Measurements from ENCODE around the gene CELA3B.
"Not testable (repeated sequence)": the region's sequence is repeated elsewhere in the genome, so short reads cannot be mapped to it uniquely, and the experiment has no call there.

The CELA3B gene

DNA sequence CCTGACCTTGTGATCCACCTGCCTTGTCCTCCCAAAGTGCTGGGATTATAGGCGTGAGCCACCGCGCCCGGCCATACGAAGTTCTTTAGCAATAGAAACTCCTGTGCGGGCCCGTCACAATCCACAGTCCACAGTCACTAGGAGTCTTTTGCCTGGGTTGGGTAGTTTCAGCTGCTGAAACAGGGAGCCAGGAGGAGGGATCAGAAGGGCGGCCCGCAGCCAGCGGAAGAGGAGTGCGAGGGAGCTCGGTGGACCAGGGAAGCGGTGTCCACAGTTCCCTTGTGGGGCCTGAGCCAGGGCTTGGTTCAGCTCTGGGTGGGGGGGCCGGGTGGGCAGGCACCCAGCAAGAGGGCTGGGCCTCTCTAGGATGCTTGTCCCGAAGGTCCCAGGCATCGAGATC, 21.8 kb upstream of the CELA3B start:
- Histone ChIP-seq H4K20me1 (no peaks in the 10 kb centered on the region), H3K4me1 (peaks cover 28 to 50% (median 47%) of the 10 kb centered on the region in 10 experiments), H3K4me2 (peak overlapping the region in 2 of 11 experiments; percentile 64 to 80; a peak in 3 of 22 replicates), H3K9me3 (replicated peaks in 1 of 11) (no peaks in the 10 kb centered on the region), H3K27ac (no peak overlapping the region), H3K36me3 (no peaks in the 10 kb centered on the region), H3K27me3 (no peaks in the 10 kb centered on the region), H3K9ac (no peak overlapping the region), H3K4me3 (no peak overlapping the region)
- no peak for TF ChIP-seq Cebpa-rat (IDR thresholded peaks at IDR 0.05)

- Histone ChIP-seq H3K9ac (0 out of 22 replicates have a peak overlapping the region, but pooled peaks of 1 of the 11 experiments have one; percentile 7), H3K4me2 (peak overlapping the region; percentile 19 to 80 (median 49); a peak in 19 of 22 replicates), H3K4me3 (no peak overlapping the region), H4K20me1 (no peaks in the 10 kb centered on the region), H3K36me3 (no peaks in the 10 kb centered on the region), H3K27me3 (no peaks in the 10 kb centered on the region), H3K27ac (peak overlapping the region in 8 of 11 experiments; percentile 9 to 54 (median 36); a peak in 10 of 22 replicates), H3K4me1 (peaks cover 28 to 56% (median 53%) of the 10 kb centered on the region in 10 experiments), H3K9me3 (replicated peaks in 1 of 11) (no peaks in the 10 kb centered on the region)
- TF ChIP-seq Cebpa-rat (IDR thresholded peaks at IDR 0.05): no peak
These were observed 21.1 kb upstream of the CELA3B start for GRCh38 chr1:21955501-21956281.

GRCh38 chr1:21956720-21957552, 19.9 kb upstream of the CELA3B start:
- Histone ChIP-seq H3K27me3 (no peaks in the 10 kb centered on the region), H3K36me3 (no peaks in the 10 kb centered on the region), H3K4me2 (peak overlapping the region; percentile 11 to 87 (median 65); a peak in 21 of 22 replicates), H3K9me3 (replicated peaks in 1 of 11) (no peaks in the 10 kb centered on the region), H3K4me3 (no peak overlapping the region), H3K4me1 (peaks cover 28 to 67% (median 62%) of the 10 kb centered on the region in 10 experiments), H4K20me1 (no peaks in the 10 kb centered on the region), H3K27ac (peak overlapping the region in 5 of 11 experiments; percentile 0 to 72 (median 48); a peak in 7 of 22 replicates), H3K9ac (peak overlapping the region in 2 of 11 experiments; percentile 7 to 24; a peak in 1 of 22 replicates)
- TF ChIP-seq Cebpa-rat (IDR thresholded peaks at IDR 0.05): no peak

DNA sequence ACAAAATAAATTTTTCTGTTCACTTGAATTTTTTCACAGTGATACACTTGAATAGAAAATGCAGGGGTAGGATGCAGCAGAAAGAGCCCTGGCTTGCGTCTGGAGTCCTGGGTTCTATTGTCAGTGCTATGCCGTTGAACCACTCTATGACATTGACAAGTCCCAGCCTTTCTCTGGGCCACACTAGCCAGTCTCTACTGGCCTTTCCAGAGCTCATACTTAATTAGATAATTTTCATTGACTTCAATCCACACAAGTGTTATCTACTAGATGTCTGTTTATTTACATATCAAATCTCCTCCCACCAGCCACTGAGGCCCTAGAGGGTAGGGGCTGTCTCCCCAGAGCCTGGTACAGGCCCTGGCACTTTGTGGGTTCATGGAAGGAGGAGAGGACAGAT, 15.5 kb upstream of the CELA3B start:
- peak overlapping the region in 8 of 11 experiments; percentile 1 to 63 (median 40); a peak in 9 of 22 replicates for H3K4me2 ChIP-seq
- no peaks in the 10 kb centered on the region for H3K36me3 ChIP-seq
- H4K20me1 ChIP-seq: no peaks in the 10 kb centered on the region
- peak overlapping the region in 5 of 11 experiments; percentile 1 to 50 (median 9); a peak in 5 of 22 replicates for H3K27ac ChIP-seq
- H3K27me3 ChIP-seq: no peaks in the 10 kb centered on the region
- no peaks in the 10 kb centered on the region for H3K9me3 ChIP-seq (replicated peaks in 1 of 11)
- no peak for TF ChIP-seq Cebpa-rat (IDR thresholded peaks at IDR 0.05)
- peaks cover 18 to 74% (median 65%) of the 10 kb centered on the region in 10 experiments for H3K4me1 ChIP-seq
- H3K9ac ChIP-seq: peak overlapping the region in 4 of 11 experiments; percentile 8 to 32 (median 20); a peak in 2 of 22 replicates
- H3K4me3 ChIP-seq: no peak overlapping the region

DNA sequence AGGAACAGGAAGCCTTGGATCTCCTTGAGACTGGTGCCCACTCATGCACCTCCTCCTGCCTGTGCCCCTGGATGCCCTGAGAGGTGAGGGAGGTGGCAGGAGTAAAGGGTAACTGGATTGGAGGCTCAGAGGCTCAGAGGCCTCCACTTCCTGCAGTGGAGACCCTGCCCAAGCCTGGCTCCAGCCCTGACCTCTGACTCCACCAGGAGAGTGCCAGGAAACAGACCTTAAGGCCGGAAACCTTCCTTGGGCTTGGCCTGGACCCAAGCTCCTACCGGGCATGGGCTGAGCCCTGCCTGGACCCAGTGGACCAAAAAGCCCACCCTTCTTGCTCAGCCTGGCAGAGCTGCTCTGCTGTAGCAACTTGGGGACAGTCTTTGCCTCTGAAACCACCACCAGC, 15.0 kb upstream of the CELA3B start:
- peak overlapping the region in 5 of 11 experiments; percentile 8 to 41 (median 24); a peak in 3 of 22 replicates for H3K9ac ChIP-seq
- no peak for TF ChIP-seq Cebpa-rat (IDR thresholded peaks at IDR 0.05)
- no peaks in the 10 kb centered on the region for H3K36me3 ChIP-seq
- H3K4me1 ChIP-seq: peaks cover 13 to 72% (median 63%) of the 10 kb centered on the region in 10 experiments
- no peaks in the 10 kb centered on the region for H3K27me3 ChIP-seq
- H3K9me3 ChIP-seq (replicated peaks in 1 of 11): no peaks in the 10 kb centered on the region
- peak overlapping the region in 9 of 11 experiments; percentile 1 to 63 (median 38); a peak in 16 of 22 replicates for H3K4me2 ChIP-seq
- H3K4me3 ChIP-seq: no peak overlapping the region
- peak overlapping the region in 7 of 11 experiments; percentile 1 to 50 (median 16); a peak in 6 of 22 replicates for H3K27ac ChIP-seq
- H4K20me1 ChIP-seq: no peaks in the 10 kb centered on the region

GRCh38 chr1:21963477-21964217, 13.2 kb upstream of the CELA3B start:
- no peak overlapping the region for H3K4me3 ChIP-seq
- H4K20me1 ChIP-seq: no peaks in the 10 kb centered on the region
- H3K27ac ChIP-seq: peak overlapping the region in 1 of 11 experiments; percentile 23; a peak in 2 of 22 replicates
- no peaks in the 10 kb centered on the region for H3K27me3 ChIP-seq
- H3K36me3 ChIP-seq: no peaks in the 10 kb centered on the region
- H3K4me2 ChIP-seq: peak overlapping the region in 4 of 11 experiments; percentile 1 to 46 (median 23); a peak in 4 of 22 replicates
- H3K9ac ChIP-seq: no peak overlapping the region
- no peak for TF ChIP-seq Cebpa-rat (IDR thresholded peaks at IDR 0.05)
- peaks cover 0 to 54% (median 44%) of the 10 kb centered on the region in 10 experiments; a peak in 17 of 20 replicates for H3K4me1 ChIP-seq
- H3K9me3 ChIP-seq (replicated peaks in 1 of 11): no peaks in the 10 kb centered on the region

- Histone ChIP-seq H4K20me1 (no peaks in the 10 kb centered on the region), H3K36me3 (no peaks in the 10 kb centered on the region), H3K4me3 (no peak overlapping the region), H3K9me3 (replicated peaks in 1 of 11) (no peaks in the 10 kb centered on the region), H3K4me2 (no peak overlapping the region), H3K9ac (no peak overlapping the region), H3K27me3 (no peaks in the 10 kb centered on the region), H3K4me1 (peaks cover 0 to 36% (median 20%) of the 10 kb centered on the region in 10 experiments; a peak in 17 of 20 replicates), H3K27ac (no peak overlapping the region)
- TF ChIP-seq Cebpa-rat (IDR thresholded peaks at IDR 0.05): no peak
These were observed 10.4 kb upstream of the CELA3B start for GRCh38 chr1:21966247-21967000.

DNA sequence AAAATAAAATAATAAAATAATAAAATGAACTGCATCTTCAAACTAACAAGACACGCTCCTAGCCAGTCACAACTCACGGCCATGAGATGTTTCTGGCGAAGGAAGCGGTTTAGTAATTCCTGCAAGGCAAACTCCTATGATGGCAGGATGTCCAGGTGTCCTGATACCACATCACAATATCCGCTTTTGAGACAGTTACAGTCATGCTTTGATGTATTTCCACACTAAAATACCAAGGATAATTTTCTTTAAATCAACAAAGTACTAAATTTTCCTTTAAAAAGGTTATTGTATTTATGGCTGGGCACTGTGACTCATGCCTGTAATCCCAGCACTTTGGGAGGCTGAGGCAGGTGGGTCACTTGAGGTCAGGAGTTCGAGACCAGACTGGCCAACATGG, 9.6 kb upstream of the CELA3B start:
- H3K4me3 ChIP-seq; H4K20me1 ChIP-seq; H3K4me2 ChIP-seq; H3K9me3 ChIP-seq (replicated peaks in 1 of 11); H3K9ac ChIP-seq; H3K36me3 ChIP-seq; H3K27ac ChIP-seq; H3K27me3 ChIP-seq: not testable (repeated sequence)
- H3K4me1 ChIP-seq: peaks cover 0 to 28% (median 12%) of the 10 kb centered on the region in 10 experiments; a peak in 15 of 20 replicates

GRCh38 chr1:21969066-21969465, 7.8 kb upstream of the CELA3B start:
- H3K4me3 ChIP-seq; H3K36me3 ChIP-seq; H3K9ac ChIP-seq; H3K4me2 ChIP-seq; H4K20me1 ChIP-seq; H3K27me3 ChIP-seq; H3K9me3 ChIP-seq (replicated peaks in 1 of 11); H3K27ac ChIP-seq: not testable (repeated sequence)
- peaks cover 0 to 19% (median 9%) of the 10 kb centered on the region in 10 experiments; a peak in 14 of 20 replicates for H3K4me1 ChIP-seq

DNA sequence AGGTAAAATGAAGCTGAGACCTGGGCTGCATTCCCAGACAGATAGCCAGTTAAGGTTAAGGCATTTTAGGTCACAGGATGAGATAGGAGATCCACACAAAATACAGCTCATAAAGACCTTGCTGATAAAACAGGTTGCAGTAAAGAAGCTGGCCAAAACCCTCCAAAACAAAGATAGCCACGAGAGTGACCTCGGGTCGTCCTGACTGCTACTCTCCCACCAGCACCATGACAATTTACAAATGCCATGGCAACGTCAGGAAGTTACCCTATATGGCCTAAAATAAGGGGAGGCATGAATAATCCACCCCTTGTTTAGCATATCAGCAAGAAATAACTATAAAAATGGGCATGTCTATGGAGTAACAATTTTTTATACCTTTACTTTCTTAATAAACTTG, 6.3 kb upstream of the CELA3B start:
- H3K36me3 ChIP-seq; H3K9ac ChIP-seq; H4K20me1 ChIP-seq; H3K27ac ChIP-seq; H3K9me3 ChIP-seq (replicated peaks in 1 of 11); H3K27me3 ChIP-seq; H3K4me3 ChIP-seq; H3K4me2 ChIP-seq: not testable (repeated sequence)
- H3K4me1 ChIP-seq: peaks cover 0 to 19% (median 9%) of the 10 kb centered on the region in 10 experiments; a peak in 14 of 20 replicates

- not testable (repeated sequence) for H3K9ac ChIP-seq; H4K20me1 ChIP-seq; H3K4me3 ChIP-seq; H3K36me3 ChIP-seq; H3K27me3 ChIP-seq; H3K9me3 ChIP-seq (replicated peaks in 1 of 11); H3K27ac ChIP-seq
- Histone ChIP-seq H3K4me1 (peaks cover 0 to 14% (median 8%) of the 10 kb centered on the region in 10 experiments; a peak in 13 of 20 replicates), H3K4me2 (peak overlapping the region in 8 of 11 experiments; percentile 10 to 38 (median 24); a peak in 8 of 22 replicates)
These were observed 3.8 kb upstream of the CELA3B start for GRCh38 chr1:21972973-21973441.
